Subcutaneous adipose tissue (tissue), 4 donors: ENCODE data around the gene HSPB6. TPM values are rescaled to one million over a fixed set of nuclear protein-coding genes. Genes with fewer than 3 reads are reported as not detected.

ENCODE experiments used
- total RNA-seq, 4 donors: library from RNA; depleted of rRNA; stranded (reverse); fragments of >200 nt; gene quantifications; one replicate each; pipeline ENCODE4 v1.1.0, GENCODE V29; 2016
- TF ChIP-seq, protein P1 (sequence below): fragments of 450-650 bp; IDR thresholded peaks from one replicate; pipeline ENCODE4 v1.5.1; 2016; ENCODE audit warnings: low read depth, mild to moderate bottlenecking, control low read depth, antibody characterized with exemption, moderate library complexity

Gene HSPB6
- total RNA-seq, 4 donors from 2014 or later, result 50.1 to 554 (median 117) TPM

DNA sequence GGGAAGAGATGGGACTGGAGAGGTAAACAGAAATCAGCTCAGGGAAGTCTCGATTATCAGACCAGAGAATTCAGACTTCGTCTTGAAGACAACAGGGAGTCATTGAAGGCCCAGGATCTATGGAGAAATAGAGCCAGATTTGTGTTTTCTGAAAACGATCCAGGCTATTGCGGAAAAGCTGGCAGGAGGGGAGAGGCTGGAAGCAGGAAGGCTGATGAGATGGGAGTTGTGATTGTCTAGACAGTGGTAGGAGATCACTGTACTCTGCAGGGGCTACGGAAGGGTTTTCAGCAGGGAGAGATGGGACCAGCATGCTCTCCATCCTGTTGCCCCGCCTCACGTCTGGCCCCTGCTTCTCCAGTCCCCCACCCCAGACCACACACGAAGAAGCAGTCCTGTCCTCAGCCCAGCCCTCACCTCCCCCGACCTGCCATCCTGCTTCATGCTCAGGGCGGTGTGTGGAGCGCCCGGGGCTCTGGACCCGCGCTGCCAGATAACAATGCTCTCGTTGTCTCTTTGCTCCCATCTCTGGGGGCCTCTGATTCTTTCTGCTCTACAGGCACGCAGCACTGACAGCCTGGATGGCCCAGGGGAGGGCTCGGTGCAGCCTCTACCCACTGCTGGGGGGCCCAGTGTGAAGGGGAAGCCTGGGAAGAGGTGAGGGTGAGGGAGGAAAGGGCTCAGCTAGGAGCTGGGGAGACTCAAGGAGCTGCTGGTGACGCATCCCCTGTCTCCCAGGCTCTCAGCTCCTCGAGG is 20.4 kb upstream of the HSPB6 start:
- TF ChIP-seq, protein P1, sequence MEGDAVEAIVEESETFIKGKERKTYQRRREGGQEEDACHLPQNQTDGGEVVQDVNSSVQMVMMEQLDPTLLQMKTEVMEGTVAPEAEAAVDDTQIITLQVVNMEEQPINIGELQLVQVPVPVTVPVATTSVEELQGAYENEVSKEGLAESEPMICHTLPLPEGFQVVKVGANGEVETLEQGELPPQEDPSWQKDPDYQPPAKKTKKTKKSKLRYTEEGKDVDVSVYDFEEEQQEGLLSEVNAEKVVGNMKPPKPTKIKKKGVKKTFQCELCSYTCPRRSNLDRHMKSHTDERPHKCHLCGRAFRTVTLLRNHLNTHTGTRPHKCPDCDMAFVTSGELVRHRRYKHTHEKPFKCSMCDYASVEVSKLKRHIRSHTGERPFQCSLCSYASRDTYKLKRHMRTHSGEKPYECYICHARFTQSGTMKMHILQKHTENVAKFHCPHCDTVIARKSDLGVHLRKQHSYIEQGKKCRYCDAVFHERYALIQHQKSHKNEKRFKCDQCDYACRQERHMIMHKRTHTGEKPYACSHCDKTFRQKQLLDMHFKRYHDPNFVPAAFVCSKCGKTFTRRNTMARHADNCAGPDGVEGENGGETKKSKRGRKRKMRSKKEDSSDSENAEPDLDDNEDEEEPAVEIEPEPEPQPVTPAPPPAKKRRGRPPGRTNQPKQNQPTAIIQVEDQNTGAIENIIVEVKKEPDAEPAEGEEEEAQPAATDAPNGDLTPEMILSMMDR, result no peak

DNA sequence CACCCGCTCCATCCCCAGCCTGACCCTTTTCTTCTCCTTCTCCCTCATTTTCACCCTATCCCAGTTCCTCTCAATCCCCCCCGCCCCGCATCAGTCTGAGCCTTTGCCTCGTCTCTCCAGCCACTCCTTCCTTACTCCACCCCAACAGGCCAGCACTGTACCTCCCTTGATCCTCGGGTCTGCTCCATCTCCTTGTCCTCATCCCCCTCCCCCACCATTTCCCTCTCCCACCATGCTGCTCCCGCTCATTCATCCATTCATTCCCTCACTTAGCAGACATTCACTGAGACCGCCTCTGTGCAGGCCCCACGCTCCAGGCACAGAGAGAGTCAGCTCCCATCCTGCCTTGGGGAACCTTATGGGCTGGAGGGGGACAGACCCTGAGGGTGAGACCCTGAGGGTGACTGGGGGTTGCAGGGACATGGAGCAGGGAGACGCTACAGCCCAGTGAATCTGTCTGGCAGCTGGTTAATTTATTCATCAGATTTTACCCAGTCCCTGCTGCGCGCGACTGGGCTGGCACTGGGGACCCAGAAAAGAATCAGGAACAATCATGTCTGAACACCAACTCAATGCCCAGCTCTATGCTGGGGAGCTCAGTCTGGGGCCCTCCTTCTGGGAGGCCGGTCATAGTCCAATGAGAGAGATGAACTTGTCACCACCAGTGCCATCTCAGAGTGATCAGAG is 19.4 kb upstream of the HSPB6 start:
- TF ChIP-seq, protein P1, result no peak

DNA sequence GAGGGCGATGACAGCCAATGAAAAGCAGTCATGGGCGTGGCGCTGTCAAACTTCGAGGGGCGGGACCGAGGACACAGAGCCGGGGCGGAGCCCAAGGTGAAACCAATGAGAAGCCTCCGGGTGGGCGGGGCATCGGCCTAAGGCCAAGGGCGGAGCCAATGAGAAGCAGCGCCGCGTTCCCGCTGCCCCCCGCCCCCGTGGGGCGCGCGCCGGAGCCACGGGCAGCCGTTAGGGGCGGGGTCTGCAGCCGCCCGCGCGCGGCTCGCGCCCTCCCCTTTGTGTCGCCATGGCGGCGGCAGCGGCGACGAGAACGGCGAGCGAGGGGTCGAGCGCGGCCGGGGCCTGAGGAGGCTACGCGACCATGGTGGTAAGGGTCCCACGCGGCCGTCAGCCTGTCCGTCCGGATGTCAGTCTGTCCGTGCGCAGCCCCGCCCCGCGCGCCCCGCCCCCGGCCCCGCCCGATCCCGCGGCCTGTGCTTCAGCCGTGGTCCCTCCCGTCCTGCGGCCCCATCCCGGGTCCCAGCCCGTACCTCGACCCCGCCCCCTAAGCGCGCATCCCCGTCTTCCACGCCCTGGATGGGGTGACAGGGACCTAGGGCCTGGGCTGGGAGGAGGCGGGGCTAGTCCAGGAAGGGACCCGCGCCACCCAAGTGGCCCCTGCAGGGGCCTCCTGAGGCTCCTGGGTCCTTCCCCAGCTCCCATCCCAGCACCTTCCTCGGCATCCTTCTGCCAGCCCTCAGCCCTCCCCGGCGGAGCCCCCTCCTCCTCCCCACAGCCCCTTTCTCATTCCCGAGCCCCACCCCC is 18.7 kb upstream of the HSPB6 start, which contains the start of gene ARHGAP33:
ARHGAP33 (plus strand) TSS at position 267 of the 804 bp plus-strand sequence; CDS start at position 362, 95 bp downstream.
- TF ChIP-seq, protein P1, result no peak

DNA sequence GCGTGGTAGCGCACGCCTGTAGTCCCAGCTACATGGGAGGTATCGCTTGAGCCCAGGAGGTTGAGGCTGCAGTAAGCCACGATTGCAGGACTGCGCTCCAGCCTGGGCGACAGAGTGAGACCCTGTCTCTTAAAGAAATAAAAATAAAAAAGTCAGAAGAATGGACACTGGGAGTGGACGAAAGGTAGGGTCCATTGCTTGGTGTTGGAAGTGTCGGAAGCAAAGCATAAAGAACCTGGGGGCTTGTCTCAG is 18.1 kb upstream of the HSPB6 start:
- TF ChIP-seq, protein P1, result no peak

DNA sequence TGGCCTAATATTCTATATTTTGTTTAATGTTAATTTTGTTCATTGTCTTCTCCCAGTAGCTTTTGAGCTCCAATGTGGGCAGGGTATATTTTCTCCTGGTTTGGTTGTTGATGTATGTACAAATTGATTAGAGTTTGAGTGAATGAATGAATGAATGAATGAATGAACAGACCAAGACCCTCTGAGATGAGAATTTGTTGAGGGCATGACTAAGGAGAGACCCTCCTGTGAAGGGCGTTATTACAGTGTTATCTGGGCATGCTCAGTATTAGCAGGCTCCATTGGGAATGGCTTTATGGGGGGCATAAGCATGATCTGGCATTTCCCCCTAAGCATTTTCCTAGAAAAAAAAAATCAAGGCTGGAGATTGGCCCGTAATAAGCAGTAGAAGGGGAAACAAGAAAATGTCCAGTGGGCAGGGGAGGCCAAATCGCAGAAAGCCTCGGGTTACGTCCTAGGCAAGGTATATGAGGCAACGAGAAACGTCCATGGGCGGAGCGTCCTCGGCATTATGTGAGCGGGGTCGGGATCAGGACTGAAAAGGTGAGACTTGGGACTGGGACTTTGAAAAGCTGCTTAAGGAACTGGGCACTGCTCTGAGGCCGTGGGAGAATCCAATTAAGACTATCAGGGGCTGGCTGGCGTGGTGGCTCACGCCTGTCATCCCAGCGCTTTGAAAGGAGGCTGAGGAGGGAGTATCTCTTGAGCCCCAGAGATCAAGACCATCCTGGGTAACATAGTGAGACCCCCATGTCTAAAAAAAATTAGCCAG is 17.6 kb upstream of the HSPB6 start:
- TF ChIP-seq, protein P1, result no peak

DNA sequence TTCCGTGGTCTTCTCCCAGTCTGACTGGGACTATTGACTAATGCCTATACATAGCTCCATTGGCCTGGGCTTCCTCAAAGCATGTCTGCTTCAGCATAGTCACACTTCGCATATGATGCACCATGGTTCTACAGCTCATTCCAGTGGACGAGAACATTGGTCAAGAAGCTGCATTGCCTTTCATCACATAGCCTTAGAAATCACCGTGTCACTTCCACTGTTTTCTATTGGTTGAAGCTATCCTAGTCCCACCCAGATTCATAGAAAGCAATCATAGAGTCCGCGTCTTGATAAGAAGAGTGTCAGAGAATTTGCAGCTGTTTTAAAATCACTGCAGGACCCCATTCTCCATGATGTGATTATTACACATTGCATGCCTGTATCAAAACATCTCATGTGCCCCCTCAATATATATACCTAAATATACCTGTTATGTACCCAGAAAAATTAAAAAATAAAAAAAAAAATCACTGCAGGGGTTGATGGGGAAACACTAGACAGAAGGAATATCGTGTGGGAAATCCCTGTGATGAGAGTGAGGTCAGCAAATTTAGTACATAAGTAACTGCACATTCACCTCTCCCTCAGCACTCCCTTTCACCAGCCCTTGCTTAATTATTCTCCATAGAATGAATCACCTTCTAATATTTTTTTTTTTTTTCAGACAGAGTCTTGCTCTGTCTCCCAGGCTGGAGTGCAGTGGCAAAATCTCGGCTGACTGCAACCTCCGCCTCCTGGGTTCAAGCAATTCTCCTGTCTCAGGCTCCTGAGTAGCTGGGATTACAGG is 16.4 kb upstream of the HSPB6 start:
- TF ChIP-seq, protein P1, result no peak
